ENCODE data around the gene FOXP4. TPM values are rescaled to one million over a fixed set of nuclear protein-coding genes. Genes with fewer than 3 reads are reported as not detected.

The FOXP4 gene
- polyA plus RNA-seq, 2 of the 4 experiments (the other 2 are of a cell fraction): 2.6 to 14.2 TPM

DNA sequence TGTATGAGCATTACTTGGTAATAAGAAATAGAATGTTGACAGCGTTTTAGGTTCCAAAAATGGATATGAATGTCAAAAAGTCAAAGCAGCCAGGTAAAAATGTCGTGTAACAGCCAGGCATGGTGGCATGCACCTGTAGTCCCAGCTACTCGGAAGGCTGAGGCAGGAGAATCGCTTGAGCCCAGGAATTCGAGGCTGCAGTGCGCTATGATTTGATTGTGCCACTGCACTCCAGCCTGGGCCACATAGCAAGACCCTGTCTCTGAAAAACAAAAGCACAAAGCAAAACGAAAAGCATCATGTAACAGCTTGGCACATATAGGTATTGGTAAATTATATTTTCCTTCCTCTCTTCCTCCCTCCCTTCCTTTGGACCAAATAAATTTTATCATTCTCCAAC is 16.2 kb upstream of the FOXP4 start:
- DNase-seq (ENCODE audit: low read depth in 1 of 2, low spot score in 1 of 2): no peak
- no peak for ATAC-seq
- 72% methylated on average over 7 of the region's 7 CpGs for WGBS (ENCODE audit: missing lambda C conversion rate)
- H3K27ac ChIP-seq: no peak overlapping the region
- TF ChIP-seq HOXB5 (CRISPR knock-in tag; IDR thresholded peaks at IDR 0.05): no peak
- no peak for TF ChIP-seq CHD4 (IDR thresholded peaks at IDR 0.05; ENCODE audit: borderline replicate concordance)
- TF ChIP-seq RAD21 (conservative IDR thresholded peaks at IDR 0.05 in 1 of 2, IDR thresholded peaks at IDR 0.05 in 1 of 2): no peak
- TF ChIP-seq, protein P1, sequence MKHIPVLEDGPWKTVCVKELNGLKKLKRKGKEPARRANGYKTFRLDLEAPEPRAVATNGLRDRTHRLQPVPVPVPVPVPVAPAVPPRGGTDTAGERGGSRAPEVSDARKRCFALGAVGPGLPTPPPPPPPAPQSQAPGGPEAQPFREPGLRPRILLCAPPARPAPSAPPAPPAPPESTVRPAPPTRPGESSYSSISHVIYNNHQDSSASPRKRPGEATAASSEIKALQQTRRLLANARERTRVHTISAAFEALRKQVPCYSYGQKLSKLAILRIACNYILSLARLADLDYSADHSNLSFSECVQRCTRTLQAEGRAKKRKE (CRISPR knock-in tag; IDR thresholded peaks at IDR 0.05; ENCODE audit: low read depth): no peak
- TF ChIP-seq CHD2 (IDR thresholded peaks at IDR 0.05; ENCODE audit: low read length, partially characterized antibody): no peak
- TF ChIP-seq RNF2 (IDR thresholded peaks at IDR 0.05; ENCODE audit: borderline replicate concordance, low read depth): no peak
- TF ChIP-seq EHF (CRISPR knock-in tag; IDR thresholded peaks at IDR 0.05): no peak
- no peak for TF ChIP-seq CBX8 (IDR thresholded peaks at IDR 0.05)
- TF ChIP-seq, protein P2, sequence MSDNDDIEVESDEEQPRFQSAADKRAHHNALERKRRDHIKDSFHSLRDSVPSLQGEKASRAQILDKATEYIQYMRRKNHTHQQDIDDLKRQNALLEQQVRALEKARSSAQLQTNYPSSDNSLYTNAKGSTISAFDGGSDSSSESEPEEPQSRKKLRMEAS (IDR thresholded peaks at IDR 0.05): no peak
- TF ChIP-seq NPAS2 (CRISPR knock-in tag; IDR thresholded peaks at IDR 0.05; ENCODE audit: borderline replicate concordance): no peak
- TF ChIP-seq MAFK (IDR thresholded peaks at IDR 0.05; ENCODE audit: partially characterized antibody): no peak
- TF ChIP-seq NFE2L2 (conservative IDR thresholded peaks at IDR 0.05; ENCODE audit: low read length): no peak
- TF ChIP-seq PHF8 (IDR thresholded peaks at IDR 0.05; ENCODE audit: borderline replicate concordance, low read depth): no peak
- no peak for TF ChIP-seq FOXS1 (CRISPR knock-in tag; IDR thresholded peaks at IDR 0.05)
- TF ChIP-seq POLR2AphosphoS2 (conservative IDR thresholded peaks at IDR 0.05; ENCODE audit: low read length): no peak
- TF ChIP-seq JUNB (IDR thresholded peaks at IDR 0.05): no peak
- TF ChIP-seq, protein P3, sequence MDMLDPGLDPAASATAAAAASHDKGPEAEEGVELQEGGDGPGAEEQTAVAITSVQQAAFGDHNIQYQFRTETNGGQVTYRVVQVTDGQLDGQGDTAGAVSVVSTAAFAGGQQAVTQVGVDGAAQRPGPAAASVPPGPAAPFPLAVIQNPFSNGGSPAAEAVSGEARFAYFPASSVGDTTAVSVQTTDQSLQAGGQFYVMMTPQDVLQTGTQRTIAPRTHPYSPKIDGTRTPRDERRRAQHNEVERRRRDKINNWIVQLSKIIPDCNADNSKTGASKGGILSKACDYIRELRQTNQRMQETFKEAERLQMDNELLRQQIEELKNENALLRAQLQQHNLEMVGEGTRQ (IDR thresholded peaks at IDR 0.05): no peak
- TF ChIP-seq TP53 (CRISPR knock-in tag; IDR thresholded peaks at IDR 0.05): no peak
- CTCF ChIA-PET: interaction anchor here (1.5 to 1.8 kb wide), 2 partner anchors 13 to 14 kb away, joined by 4 to 7 read pairs; no protein-coding TSS in a partner anchor
- H3K4me1 ChIP-seq: peaks cover 6% of the 10 kb centered on the region; the same call in 1 of the 3 replicates
- H3K4me3 ChIP-seq: no peak overlapping the region
- POLR2A ChIA-PET: interaction anchor here (0.6 kb wide), 1 partner anchor 107 kb away, joined by 4 read pairs; no protein-coding TSS in a partner anchor
- no peaks in the 10 kb centered on the region for H3K9me3 ChIP-seq
- no peak for FAIRE-seq
- no peak overlapping the region for H3K4me2 ChIP-seq

DNA sequence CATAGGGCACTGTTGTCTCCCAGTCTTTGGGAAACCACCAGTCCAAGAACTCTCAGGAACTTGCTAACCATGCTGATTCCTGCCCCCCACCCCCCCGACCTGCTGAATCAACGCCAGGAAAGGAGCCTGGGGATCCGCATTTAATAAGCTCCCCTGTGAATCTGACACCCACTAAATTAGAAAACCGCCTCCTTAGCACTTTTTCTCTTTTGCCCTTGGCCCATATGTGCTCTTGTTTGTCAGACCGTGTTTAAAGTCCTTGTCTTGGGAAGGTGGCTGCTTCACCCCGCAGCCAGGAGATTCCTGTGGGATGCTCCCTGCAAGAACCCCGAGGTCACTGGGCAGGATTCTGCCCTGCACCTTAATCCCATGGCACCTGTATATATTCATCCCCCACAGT is 15.7 kb upstream of the FOXP4 start:
- ATAC-seq: no peak
- H3K4me1 ChIP-seq: peaks cover 6% of the 10 kb centered on the region; the same call in 1 of the 3 replicates
- no peaks in the 10 kb centered on the region for H3K9me3 ChIP-seq
- WGBS (ENCODE audit: missing lambda C conversion rate): 91% methylated on average over 4 of the region's 7 CpGs
- no peak overlapping the region for H3K27ac ChIP-seq
- H3K4me3 ChIP-seq: no peak overlapping the region
- no peak overlapping the region for H3K4me2 ChIP-seq
- no peak for DNase-seq (ENCODE audit: low read depth in 1 of 2, low spot score in 1 of 2)
- CTCF ChIA-PET: no interaction called here
- POLR2A ChIA-PET: interaction anchor here (0.6 kb wide), 1 partner anchor 108 kb away, joined by 4 read pairs; no protein-coding TSS in a partner anchor
- no peak for FAIRE-seq
- TF ChIP-seq EHF (CRISPR knock-in tag; IDR thresholded peaks at IDR 0.05) (no peak), TFCP2L1 (CRISPR knock-in tag; IDR thresholded peaks at IDR 0.05) (no peak), RARB (CRISPR knock-in tag; IDR thresholded peaks at IDR 0.05) (no peak), MAFK (IDR thresholded peaks at IDR 0.05; ENCODE audit: partially characterized antibody) (no peak), HDAC2 (IDR thresholded peaks at IDR 0.05) (no peak), HOXB5 (CRISPR knock-in tag; IDR thresholded peaks at IDR 0.05) (no peak), NR3C1 (IDR thresholded peaks at IDR 0.05) (no peak), NPAS2 (CRISPR knock-in tag; IDR thresholded peaks at IDR 0.05; ENCODE audit: borderline replicate concordance) (no peak), CBX2 (IDR thresholded peaks at IDR 0.05; ENCODE audit: borderline replicate concordance, low read depth) (no peak), CEBPB (IDR thresholded peaks at IDR 0.05) (no peak), SMC3 (IDR thresholded peaks at IDR 0.05) (no peak), HOXB13 (CRISPR knock-in tag; IDR thresholded peaks at IDR 0.05; ENCODE audit: low read depth) (no peak)
- TF ChIP-seq, protein P4, sequence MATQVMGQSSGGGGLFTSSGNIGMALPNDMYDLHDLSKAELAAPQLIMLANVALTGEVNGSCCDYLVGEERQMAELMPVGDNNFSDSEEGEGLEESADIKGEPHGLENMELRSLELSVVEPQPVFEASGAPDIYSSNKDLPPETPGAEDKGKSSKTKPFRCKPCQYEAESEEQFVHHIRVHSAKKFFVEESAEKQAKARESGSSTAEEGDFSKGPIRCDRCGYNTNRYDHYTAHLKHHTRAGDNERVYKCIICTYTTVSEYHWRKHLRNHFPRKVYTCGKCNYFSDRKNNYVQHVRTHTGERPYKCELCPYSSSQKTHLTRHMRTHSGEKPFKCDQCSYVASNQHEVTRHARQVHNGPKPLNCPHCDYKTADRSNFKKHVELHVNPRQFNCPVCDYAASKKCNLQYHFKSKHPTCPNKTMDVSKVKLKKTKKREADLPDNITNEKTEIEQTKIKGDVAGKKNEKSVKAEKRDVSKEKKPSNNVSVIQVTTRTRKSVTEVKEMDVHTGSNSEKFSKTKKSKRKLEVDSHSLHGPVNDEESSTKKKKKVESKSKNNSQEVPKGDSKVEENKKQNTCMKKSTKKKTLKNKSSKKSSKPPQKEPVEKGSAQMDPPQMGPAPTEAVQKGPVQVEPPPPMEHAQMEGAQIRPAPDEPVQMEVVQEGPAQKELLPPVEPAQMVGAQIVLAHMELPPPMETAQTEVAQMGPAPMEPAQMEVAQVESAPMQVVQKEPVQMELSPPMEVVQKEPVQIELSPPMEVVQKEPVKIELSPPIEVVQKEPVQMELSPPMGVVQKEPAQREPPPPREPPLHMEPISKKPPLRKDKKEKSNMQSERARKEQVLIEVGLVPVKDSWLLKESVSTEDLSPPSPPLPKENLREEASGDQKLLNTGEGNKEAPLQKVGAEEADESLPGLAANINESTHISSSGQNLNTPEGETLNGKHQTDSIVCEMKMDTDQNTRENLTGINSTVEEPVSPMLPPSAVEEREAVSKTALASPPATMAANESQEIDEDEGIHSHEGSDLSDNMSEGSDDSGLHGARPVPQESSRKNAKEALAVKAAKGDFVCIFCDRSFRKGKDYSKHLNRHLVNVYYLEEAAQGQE (IDR thresholded peaks at IDR 0.05): no peak
- TF ChIP-seq, protein P5, sequence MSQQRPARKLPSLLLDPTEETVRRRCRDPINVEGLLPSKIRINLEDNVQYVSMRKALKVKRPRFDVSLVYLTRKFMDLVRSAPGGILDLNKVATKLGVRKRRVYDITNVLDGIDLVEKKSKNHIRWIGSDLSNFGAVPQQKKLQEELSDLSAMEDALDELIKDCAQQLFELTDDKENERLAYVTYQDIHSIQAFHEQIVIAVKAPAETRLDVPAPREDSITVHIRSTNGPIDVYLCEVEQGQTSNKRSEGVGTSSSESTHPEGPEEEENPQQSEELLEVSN (IDR thresholded peaks at IDR 0.05; ENCODE audit: borderline replicate concordance, low read depth): no peak
- TF ChIP-seq, protein P6, sequence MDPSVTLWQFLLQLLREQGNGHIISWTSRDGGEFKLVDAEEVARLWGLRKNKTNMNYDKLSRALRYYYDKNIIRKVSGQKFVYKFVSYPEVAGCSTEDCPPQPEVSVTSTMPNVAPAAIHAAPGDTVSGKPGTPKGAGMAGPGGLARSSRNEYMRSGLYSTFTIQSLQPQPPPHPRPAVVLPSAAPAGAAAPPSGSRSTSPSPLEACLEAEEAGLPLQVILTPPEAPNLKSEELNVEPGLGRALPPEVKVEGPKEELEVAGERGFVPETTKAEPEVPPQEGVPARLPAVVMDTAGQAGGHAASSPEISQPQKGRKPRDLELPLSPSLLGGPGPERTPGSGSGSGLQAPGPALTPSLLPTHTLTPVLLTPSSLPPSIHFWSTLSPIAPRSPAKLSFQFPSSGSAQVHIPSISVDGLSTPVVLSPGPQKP (IDR thresholded peaks at IDR 0.05; ENCODE audit: low read depth, low read length): no peak
- TF ChIP-seq, protein P7, sequence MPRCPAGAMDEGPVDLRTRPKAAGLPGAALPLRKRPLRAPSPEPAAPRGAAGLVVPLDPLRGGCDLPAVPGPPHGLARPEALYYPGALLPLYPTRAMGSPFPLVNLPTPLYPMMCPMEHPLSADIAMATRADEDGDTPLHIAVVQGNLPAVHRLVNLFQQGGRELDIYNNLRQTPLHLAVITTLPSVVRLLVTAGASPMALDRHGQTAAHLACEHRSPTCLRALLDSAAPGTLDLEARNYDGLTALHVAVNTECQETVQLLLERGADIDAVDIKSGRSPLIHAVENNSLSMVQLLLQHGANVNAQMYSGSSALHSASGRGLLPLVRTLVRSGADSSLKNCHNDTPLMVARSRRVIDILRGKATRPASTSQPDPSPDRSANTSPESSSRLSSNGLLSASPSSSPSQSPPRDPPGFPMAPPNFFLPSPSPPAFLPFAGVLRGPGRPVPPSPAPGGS (IDR thresholded peaks at IDR 0.05): no peak

Data from A549 (cell line).